ENCODE results near the gene TMEM168.
"Not testable (repeated sequence)": the region's sequence is repeated elsewhere in the genome, so short reads cannot be mapped to it uniquely, and the experiment has no call there.

DNA sequence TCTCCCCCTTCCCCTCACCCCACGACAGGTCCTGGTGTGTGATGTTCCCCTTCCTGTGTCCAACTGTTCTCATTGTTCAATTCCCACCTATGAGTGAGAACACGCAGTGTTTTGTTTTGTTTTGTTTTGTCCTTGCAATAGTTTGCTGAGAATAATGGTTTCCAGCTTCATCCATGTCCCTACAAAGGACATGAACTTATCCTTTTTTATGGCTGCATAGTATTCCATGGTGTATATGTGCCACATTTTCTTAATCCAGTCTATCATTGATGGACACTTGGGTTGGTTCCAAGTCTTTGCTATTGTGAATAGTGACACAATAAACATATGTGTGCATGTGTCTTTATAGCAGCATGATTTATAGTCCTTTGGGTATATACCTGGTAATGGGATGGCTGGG is 58.9 kb downstream of the TMEM168 start:
- TF ChIP-seq, protein P1, sequence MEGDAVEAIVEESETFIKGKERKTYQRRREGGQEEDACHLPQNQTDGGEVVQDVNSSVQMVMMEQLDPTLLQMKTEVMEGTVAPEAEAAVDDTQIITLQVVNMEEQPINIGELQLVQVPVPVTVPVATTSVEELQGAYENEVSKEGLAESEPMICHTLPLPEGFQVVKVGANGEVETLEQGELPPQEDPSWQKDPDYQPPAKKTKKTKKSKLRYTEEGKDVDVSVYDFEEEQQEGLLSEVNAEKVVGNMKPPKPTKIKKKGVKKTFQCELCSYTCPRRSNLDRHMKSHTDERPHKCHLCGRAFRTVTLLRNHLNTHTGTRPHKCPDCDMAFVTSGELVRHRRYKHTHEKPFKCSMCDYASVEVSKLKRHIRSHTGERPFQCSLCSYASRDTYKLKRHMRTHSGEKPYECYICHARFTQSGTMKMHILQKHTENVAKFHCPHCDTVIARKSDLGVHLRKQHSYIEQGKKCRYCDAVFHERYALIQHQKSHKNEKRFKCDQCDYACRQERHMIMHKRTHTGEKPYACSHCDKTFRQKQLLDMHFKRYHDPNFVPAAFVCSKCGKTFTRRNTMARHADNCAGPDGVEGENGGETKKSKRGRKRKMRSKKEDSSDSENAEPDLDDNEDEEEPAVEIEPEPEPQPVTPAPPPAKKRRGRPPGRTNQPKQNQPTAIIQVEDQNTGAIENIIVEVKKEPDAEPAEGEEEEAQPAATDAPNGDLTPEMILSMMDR (IDR thresholded peaks at IDR 0.05) = not testable (repeated sequence)
- TF ChIP-seq POLR2A (IDR thresholded peaks at IDR 0.05) = not testable (repeated sequence)

Data from vagina (tissue), 2 donors.